NCI-H524 (cell line): Measurements from ENCODE around the gene ZNF513.
A peak's percentile ranks its signal among the peaks of the same experiment; 100 is the strongest.
"Not testable (repeated sequence)": the region's sequence is repeated elsewhere in the genome, so short reads cannot be mapped to it uniquely, and the experiment has no call there.

ENCODE experiments used
- DNase-seq, 2 experiments: peaks; one replicate each; lab custom pipeline; 2025; lab: John Stamatoyannopoulos, UW

Gene ZNF513

DNA sequence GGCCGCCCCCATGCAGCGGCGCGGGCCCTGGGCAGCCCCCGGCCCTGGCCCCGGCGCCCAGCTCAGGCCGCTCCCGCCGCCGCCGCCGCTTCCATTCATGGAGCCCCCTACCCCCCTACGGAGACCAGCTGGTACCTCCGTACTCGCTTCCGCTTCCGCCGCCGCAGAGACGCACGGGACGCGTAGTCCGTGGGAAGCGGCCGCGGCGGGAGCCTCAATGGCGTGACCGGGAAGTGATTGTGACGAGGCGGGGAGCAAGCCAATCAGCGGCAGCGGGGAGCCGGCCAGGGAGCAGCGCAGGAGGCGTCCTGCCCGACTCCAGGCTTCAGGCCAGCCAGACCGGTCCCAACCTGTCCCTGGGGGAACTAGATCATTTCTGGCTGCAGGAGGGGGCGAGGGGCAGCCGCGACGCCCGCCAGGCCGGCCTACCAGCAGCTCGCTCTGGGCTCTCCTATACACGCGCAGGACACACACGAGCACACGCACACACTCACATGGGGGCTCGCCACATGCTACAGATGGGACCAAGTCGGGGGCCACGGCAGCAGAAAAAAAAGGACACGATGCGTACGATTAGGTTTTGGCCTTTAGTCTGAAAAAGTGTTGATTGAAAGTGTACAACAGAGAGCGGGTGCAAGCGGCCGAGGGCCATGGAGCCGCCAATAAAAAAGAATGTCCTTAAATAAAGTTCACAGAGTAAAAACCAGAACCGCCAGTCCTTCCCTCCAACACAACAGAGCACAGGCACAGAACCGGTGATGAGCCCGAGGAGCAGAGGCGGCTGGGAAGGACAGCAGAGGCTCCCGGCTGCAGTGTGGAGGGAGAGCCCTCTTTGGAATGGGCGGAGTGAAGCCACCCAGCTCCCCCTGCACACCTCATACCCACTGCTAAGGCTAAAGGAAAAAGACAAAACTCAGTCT, at the start of gene ZNF513:
Gene ZNF513 (minus strand): TSS at position 109 of the 920 bp plus-strand sequence. CDS start 208 bp downstream, outside the sequence.
- DNase-seq, result peak; percentile 77 to 93

DNA sequence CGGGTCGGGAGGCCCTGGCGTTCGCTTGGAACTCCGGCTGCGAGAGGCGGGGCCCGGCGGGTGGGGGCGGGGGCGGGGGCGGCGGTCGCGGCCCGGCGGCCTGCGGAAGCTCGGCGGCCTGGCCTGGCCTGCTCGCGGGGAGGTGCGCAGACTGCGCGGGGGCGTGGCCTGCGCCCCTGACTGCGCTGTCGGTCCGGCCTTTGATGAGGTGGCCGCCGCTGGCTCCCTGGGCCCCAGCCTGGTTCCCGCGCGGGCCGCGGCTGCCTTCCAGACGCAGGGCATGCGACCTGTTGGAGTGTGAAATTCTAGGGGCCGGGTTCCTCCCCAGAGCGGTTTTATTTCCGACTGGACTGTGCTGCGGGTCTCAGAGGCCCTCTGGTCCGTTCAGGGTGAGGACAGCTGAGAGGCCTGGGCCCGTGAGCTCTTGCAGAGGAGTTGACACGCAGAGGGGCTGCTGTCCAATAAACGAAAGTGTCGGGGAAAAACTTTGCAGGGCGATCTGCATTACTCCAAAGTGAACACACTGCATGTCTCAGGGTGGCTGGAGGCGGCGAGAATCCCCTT, 48.5 kb upstream of the ZNF513 start:
- DNase-seq, result peak; percentile 55 to 73

GRCh38 chr2:27428213-27428977, 47.9 kb upstream of the ZNF513 start, which contains the start of gene NRBP1:
Gene NRBP1 (plus strand): TSS chr2:27428631. CDS start chr2:27433274, 4,643 bp downstream.
- peak; percentile 81 to 93 for DNase-seq

- DNase-seq, result no peak
Measured at GRCh38 chr2:27427863-27428212, 47.3 kb upstream of the ZNF513 start.

- not testable (repeated sequence) for DNase-seq
Measured at GRCh38 chr2:27425039-27425438, 44.5 kb upstream of the ZNF513 start.

- DNase-seq, result no peak
Measured at GRCh38 chr2:27422958-27423357, 42.4 kb upstream of the ZNF513 start.

DNA sequence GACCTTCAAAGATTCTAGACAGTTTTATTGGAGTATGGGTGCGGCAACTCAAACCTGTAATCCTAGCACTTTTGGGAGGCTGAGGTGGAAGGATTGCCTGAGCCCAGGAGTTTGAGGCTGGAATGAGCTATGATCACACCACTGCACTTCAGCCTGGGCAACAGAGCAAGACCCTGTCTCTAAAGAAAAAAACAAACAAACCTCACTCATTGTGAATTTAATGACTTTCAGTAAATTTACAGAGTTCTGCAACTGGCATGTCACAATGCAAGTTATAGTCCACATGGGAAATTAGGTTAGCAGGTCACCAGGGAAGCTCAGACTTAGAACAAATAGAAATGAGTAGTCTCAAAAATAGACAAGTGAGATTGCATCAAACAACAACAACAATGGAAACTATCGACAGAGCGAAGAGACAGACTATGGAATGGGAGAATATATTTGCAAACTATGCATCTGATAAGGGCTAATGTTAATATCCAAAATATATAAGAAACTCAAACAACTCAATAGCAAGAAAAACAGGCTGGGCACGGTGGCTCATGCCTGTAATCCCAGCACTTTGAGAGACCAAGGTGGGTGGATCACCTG, 41.2 kb upstream of the ZNF513 start:
- no peak for DNase-seq

DNA sequence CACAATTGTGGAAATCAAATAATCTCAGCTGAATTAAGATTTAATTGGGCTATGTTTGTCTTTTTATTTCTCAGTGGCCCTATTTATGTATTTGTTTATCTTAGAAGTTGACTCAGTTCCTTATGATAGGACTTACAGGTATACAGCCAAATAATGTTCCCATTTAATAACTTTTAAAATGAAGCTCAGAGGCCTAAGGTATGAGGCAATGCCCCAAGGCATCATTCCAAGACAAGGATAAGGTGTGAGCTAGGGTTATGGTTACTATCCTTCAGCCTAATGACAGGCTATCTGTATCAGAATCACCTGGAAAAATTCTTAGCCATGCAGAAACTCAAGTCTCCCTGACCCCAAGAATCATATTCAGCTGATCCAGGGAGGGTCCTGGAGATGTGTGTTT, 40.5 kb upstream of the ZNF513 start:
- DNase-seq, result no peak

GRCh38 chr2:27416151-27416550, 35.6 kb upstream of the ZNF513 start:
- DNase-seq, result no peak

- no peak for DNase-seq
Measured at GRCh38 chr2:27412419-27413152, 32.1 kb upstream of the ZNF513 start.

GRCh38 chr2:27409321-27410073, 29.0 kb upstream of the ZNF513 start, which contains the start of gene PPM1G:
Gene PPM1G (minus strand): TSS chr2:27409591. CDS start chr2:27409422, 169 bp downstream.
- DNase-seq, result peak; percentile 90 to 95

DNA sequence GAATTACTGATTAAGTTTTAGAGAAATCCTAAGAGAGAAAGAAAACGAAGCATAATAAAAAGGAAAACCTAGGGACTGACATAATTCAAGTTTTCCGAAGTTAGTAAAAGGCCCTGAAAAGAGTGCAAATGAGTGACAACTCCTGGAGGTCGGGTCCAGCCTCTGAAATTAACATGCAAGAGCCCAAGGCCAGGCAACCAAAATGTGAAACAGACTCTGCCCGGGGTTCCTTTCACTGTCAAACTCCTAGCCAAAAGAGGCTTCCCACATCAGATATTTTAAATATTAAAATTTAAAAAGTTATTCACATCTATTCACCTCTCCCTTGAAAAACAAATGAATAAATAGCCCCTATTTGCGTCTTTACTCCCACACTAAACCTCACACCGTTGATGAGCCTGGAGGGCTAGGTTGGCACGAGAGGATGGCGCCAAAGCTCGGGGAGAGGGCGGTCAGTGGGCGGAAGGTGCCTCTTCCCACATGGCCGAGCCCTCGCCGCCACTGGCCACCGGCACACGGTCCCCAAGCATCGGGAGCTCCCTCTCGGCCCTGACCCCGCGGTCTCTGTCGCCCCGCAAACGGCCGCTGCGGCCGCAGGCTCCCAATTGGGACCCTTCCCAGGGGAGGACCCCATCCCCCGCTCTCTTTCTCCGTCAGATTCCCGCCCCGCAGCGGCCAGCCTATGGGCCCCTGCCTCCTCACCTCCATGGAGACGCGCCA, 28.2 kb upstream of the ZNF513 start:
- DNase-seq, result peak in 1 of 2 experiments; percentile 42

DNA sequence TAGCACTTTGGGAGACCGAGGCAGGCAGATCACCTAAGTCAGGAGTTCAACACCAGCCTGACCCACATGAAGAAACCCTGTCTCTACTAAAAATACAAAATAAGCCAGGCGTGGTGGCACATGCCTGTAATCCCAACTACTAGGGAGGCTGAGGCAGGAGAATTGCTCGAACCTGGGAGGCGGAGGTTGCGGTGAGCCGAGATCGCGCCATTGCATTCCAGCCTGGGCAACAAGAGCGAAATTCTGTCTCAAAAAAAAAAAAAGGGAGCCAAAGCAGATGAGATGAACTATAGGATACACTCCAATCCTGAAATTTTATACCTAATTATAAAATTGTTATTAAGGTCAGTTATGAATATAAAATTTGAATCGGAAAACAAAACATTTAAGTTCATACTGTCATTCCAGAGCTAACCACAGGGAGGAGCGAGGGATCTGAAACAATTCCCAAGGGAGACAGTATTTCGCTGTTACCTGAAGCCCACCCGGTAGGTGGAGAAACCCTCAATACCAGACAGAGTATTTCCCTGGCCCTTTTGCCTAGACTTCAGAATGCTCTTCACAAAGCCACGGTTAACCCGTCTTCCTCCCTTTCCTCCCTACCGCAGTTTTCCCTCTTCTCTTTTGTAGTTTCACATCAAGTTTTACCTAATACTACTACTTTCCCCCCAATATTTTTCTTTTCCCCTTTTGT, 27.4 kb upstream of the ZNF513 start:
- peak; percentile 51 to 83 for DNase-seq

- no peak for DNase-seq
Measured at GRCh38 chr2:27400348-27401135, 20.0 kb upstream of the ZNF513 start.

GRCh38 chr2:27398962-27399361, 18.4 kb upstream of the ZNF513 start:
- no peak for DNase-seq

DNA sequence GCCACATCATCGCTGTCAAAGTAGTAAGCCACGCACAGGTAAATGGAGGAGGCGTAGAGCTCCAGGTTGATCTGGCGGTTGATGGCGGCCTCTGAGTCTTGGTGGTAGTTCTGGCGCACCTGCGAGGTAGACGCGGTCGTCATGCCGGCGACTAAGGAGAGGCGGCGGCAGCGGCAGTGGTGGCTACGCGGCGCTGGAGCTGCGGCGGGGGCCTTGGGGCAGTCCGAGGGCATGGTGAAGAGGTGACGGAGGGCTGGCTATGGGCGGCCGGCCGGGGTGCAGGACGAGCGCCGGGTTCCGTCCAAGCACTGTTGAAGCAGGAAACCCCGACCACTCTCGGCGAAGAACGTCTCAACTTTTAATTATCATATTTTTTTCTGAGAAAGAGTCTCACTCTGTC, 12.7 kb upstream of the ZNF513 start:
- DNase-seq, result no peak

DNA sequence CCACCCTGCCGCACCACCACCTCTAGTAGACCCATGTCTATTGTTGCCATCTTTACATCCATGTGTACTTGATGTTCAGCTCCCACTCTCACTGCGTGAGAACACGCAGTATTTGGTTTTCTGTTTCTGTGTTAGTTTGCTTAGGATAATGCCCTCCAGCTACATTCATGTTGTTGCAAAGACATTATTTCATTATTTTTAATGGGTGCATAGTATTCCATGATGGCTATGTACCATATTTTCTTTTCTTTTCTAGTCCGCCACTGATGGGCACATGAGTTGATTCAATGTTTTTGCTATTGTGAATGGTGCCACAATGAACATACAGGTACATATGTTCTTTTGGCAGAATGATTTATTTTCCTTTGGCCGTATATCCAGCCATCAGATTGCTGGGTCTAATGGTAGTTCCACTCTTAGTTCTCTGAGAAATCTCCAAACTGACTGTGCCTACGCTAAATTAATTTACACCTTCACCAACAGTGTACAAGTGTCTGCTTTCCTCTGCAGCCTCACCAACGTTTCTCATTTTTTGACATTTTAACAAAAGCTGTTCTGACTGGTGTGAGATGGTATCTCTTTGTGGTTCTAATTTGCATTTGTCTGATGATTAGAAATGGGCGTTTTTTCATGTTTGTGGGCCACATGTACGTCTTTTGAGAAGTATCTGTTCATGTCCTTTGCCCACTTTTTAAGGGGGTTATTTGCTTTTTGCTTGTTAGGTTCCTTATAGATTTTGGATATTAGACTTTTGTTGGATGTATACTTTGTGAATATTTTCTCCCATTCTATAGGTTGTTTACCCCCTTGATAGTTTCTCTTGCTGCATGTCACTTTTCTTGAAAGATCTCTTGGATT, 10.5 kb upstream of the ZNF513 start:
- DNase-seq, result no peak
